ENCODE measurements around the gene SLC7A1. TPM values are rescaled to one million over a fixed set of nuclear protein-coding genes. Genes with fewer than 3 reads are reported as not detected.

The SLC7A1 gene
- total and polyA plus RNA-seq, 2 of the 8 experiments (the other 6 are each of a cell fraction or from before 2014, with no cell fraction given): 26.8 to 114 TPM

DNA sequence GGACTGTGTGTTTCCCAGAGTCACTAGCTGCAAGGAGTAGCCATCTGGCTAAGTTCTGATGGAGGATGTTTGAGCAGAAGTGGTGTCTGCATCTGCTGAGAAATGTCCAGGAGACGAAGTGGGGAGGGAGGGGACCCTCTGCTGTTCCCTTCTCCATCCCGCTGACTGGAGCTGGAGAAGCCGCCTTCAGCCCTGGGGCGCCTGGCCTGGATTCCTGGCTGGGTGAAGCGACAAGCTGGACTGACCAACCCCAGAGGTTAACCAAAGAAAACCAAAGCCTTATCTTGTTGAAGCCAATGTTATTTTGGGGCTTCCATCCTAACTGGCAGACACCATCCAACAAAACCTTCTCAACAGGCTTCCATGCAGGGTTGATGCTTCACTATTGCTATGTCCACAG is 67.6 kb downstream of the SLC7A1 start:
- H3K4me1 ChIP-seq (replicated peaks in 1 of 4; ENCODE audit: control insufficient read depth in 3 of 4, insufficient read depth in 4 of 4, low read length in 3 of 4): no peaks in the 10 kb centered on the region
- H2AK5ac ChIP-seq (ENCODE audit: low read depth, low read length): no peak overlapping the region
- FAIRE-seq (no peak), DNase-seq (ENCODE audit: low read depth in 1 of 2, low spot score in 2 of 2) (no peak)
- H3K79me2 ChIP-seq (ENCODE audit: control insufficient read depth in 1 of 2, insufficient read depth in 2 of 2, low read length in 2 of 2): peaks cover 0 to 13% of the 10 kb centered on the region in 2 experiments; a peak in 1 of 4 replicates
- no peak overlapping the region for H2BK15ac ChIP-seq (ENCODE audit: low read length)
- H3K23me2 ChIP-seq (ENCODE audit: low read depth, low read length): no peaks in the 10 kb centered on the region
- ChIA-PET CTCF (ENCODE audit: partially characterized antibody) (interaction anchor here (0.5 to 2.5 kb wide), 5 partner anchors 9 to 180 kb away, joined by 3 to 13 read pairs (median 6); no protein-coding TSS in a partner anchor), POLR2A (ENCODE audit: partially characterized antibody) (interaction anchor here (0.6 to 1.5 kb wide), 4 partner anchors 12 to 54 kb away, joined by 3 to 6 read pairs (median 4); no protein-coding TSS in a partner anchor)
- H3K79me1 ChIP-seq (ENCODE audit: low read depth, low read length): peaks cover 7% of the 10 kb centered on the region; the same call in 1 of the 2 replicates
- H3K9me3 ChIP-seq (ENCODE audit: insufficient read depth in 2 of 2, low read depth in 1 of 2, low read length in 1 of 2): no peaks in the 10 kb centered on the region
- no peak overlapping the region for H3K4me3 ChIP-seq (ENCODE audit: extremely low read depth in 1 of 4, insufficient read depth in 2 of 4, low read depth in 3 of 4, low read length in 4 of 4)
- no peak overlapping the region for H3K4ac ChIP-seq (replicated peaks; ENCODE audit: insufficient read length, low read depth, low read length)
- no peaks in the 10 kb centered on the region for H3K27me3 ChIP-seq (replicated peaks in 1 of 4; ENCODE audit: control insufficient read depth in 3 of 4, extremely low read depth in 1 of 4, insufficient read depth in 3 of 4, low read length in 3 of 4)
- no peak overlapping the region for H2AFZ ChIP-seq (ENCODE audit: low read length)
- no peak overlapping the region for H2BK5ac ChIP-seq (ENCODE audit: low read depth, low read length)
- H4K8ac ChIP-seq (ENCODE audit: extremely low read depth, insufficient read depth, low read length): no peak overlapping the region
- H3K18ac ChIP-seq (ENCODE audit: extremely low read depth, low read length): no peak overlapping the region
- H4K20me1 ChIP-seq (replicated peaks in 1 of 2; ENCODE audit: control insufficient read depth in 1 of 2, insufficient read depth in 2 of 2, low read length in 2 of 2): peaks cover 9 to 11% of the 10 kb centered on the region in 2 experiments
- WGBS, 2 experiments (ENCODE audit: extremely low coverage in 1 of 2, insufficient coverage in 1 of 2, insufficient read length in 1 of 2, insufficient replicate concordance in 2 of 2, low coverage in 1 of 2, low lambda C conversion rate in 2 of 2, missing lambda C conversion rate in 1 of 2): 100% methylated on average over 5 of the region's 5 CpGs; no CpG with 5 or more reads in 1 of the 2 experiments
- H3K23ac ChIP-seq (ENCODE audit: insufficient read length): no peak overlapping the region
- no peak overlapping the region for H2BK120ac ChIP-seq (replicated peaks; ENCODE audit: low read depth, low read length)
- H4K5ac ChIP-seq (ENCODE audit: insufficient read length, low read depth, low read length): no peak overlapping the region
- no peak overlapping the region for H3K27ac ChIP-seq (ENCODE audit: low read depth, low read length)
- no peak overlapping the region for H2BK20ac ChIP-seq (ENCODE audit: low read length)
- H3K9ac ChIP-seq (replicated peaks in 1 of 4; ENCODE audit: extremely low read depth in 1 of 4, low read depth in 3 of 4, low read length in 3 of 4): no peak overlapping the region
- H4K91ac ChIP-seq (replicated peaks; ENCODE audit: insufficient read length, low read length): no peak overlapping the region
- no peak overlapping the region for H3K4me2 ChIP-seq (ENCODE audit: insufficient read depth in 1 of 2, low read depth in 2 of 2, low read length in 2 of 2)
- no peak overlapping the region for H2BK12ac ChIP-seq (ENCODE audit: low read depth, low read length)
- H3K36me3 ChIP-seq (ENCODE audit: control insufficient read depth in 2 of 4, insufficient read depth in 4 of 4, low read length in 3 of 4): peaks cover 15 to 76% (median 51%) of the 10 kb centered on the region in 4 experiments
- no peak overlapping the region for H3K14ac ChIP-seq (ENCODE audit: insufficient read length)
- no peak overlapping the region for H3K56ac ChIP-seq (replicated peaks; ENCODE audit: insufficient read length, low read depth, low read length)
- TF ChIP-seq, protein P1, sequence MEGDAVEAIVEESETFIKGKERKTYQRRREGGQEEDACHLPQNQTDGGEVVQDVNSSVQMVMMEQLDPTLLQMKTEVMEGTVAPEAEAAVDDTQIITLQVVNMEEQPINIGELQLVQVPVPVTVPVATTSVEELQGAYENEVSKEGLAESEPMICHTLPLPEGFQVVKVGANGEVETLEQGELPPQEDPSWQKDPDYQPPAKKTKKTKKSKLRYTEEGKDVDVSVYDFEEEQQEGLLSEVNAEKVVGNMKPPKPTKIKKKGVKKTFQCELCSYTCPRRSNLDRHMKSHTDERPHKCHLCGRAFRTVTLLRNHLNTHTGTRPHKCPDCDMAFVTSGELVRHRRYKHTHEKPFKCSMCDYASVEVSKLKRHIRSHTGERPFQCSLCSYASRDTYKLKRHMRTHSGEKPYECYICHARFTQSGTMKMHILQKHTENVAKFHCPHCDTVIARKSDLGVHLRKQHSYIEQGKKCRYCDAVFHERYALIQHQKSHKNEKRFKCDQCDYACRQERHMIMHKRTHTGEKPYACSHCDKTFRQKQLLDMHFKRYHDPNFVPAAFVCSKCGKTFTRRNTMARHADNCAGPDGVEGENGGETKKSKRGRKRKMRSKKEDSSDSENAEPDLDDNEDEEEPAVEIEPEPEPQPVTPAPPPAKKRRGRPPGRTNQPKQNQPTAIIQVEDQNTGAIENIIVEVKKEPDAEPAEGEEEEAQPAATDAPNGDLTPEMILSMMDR (IDR thresholded peaks at IDR 0.05; ENCODE audit: control extremely low read depth in 1 of 3, insufficient read depth in 1 of 3, low read depth in 1 of 3, low read length in 3 of 3): no peak

All from H1 (cell line).